HEK293T (cell line): ENCODE measurements around the gene RFNG.

ENCODE experiments used
- CTCF ChIA-PET: fragments of 350-600 bp; formaldehyde crosslinking; extraction: SDS; loops from one replicate; lab custom pipeline; 2021; ENCODE audit warnings: antibody characterized with exemption, inconsistent platforms; lab: Yijun Ruan, JAX
- POLR2A ChIA-PET: fragments of 350-600 bp; formaldehyde crosslinking; extraction: SDS; loops from one replicate; lab custom pipeline; 2020; ENCODE audit warnings: antibody characterized with exemption, inconsistent platforms; lab: Yijun Ruan, JAX
- DNase-seq: peaks from one replicate; pipeline ENCODE4 v3.0.0; 2012; ENCODE audit warnings: mixed read lengths; ENCODE audit errors: extremely low spot score
- ARNT ChIP-seq: fragments of 450-650 bp; IDR thresholded peaks from 2 replicates; pipeline ENCODE4 v1.6.1; 2017; ENCODE audit warnings: mild to moderate bottlenecking
- BHLHE40 ChIP-seq: fragments of 450-650 bp; IDR thresholded peaks from 2 replicates; pipeline ENCODE4 v1.6.1; 2016; ENCODE audit warnings: mild to moderate bottlenecking, moderate library complexity, borderline replicate concordance
- CTBP1 ChIP-seq: fragments of 450-650 bp; IDR thresholded peaks from 2 replicates; pipeline ENCODE4 v1.6.1; 2016; ENCODE audit warnings: borderline replicate concordance
- ELF4 ChIP-seq: fragments of 450-650 bp; IDR thresholded peaks from 2 replicates; pipeline ENCODE4 v1.6.1; 2017; ENCODE audit warnings: antibody characterized with exemption
- FOXA1 ChIP-seq: fragments of 450-650 bp; IDR thresholded peaks from 2 replicates; pipeline ENCODE4 v1.6.1; 2016; ENCODE audit warnings: mild to moderate bottlenecking
- FOXK2 ChIP-seq: fragments of 450-650 bp; IDR thresholded peaks from 2 replicates; pipeline ENCODE4 v1.6.1; 2016; ENCODE audit warnings: mild to moderate bottlenecking
- FOXM1 ChIP-seq: fragments of 450-650 bp; IDR thresholded peaks from 2 replicates; pipeline ENCODE4 v1.6.1; 2017; ENCODE audit warnings: mild to moderate bottlenecking, borderline replicate concordance
- HDGF ChIP-seq: fragments of 450-650 bp; IDR thresholded peaks from 2 replicates; pipeline ENCODE4 v1.6.1; 2017; ENCODE audit warnings: antibody characterized with exemption, borderline replicate concordance
- L3MBTL2 ChIP-seq: fragments of 450-650 bp; conservative IDR thresholded peaks from 2 replicates; pipeline ENCODE4 v1.6.1; 2016; ENCODE audit warnings: mild to moderate bottlenecking
- LEF1 ChIP-seq: fragments of 450-650 bp; IDR thresholded peaks from 2 replicates; pipeline ENCODE4 v1.6.1; 2017; ENCODE audit warnings: mild to moderate bottlenecking, borderline replicate concordance
- NFRKB ChIP-seq: fragments of 450-650 bp; IDR thresholded peaks from 2 replicates; pipeline ENCODE4 v1.6.1; 2016; ENCODE audit warnings: mild to moderate bottlenecking, moderate library complexity
- PKNOX1 ChIP-seq: fragments of 450-650 bp; IDR thresholded peaks from 2 replicates; pipeline ENCODE4 v1.6.1; 2016
- SP1 ChIP-seq: fragments of 450-650 bp; IDR thresholded peaks from 2 replicates; pipeline ENCODE4 v1.6.1; 2017
- SUZ12 ChIP-seq: fragments of 450-650 bp; IDR thresholded peaks from 2 replicates; pipeline ENCODE4 v1.6.1; 2016; ENCODE audit warnings: mild to moderate bottlenecking
- TARDBP ChIP-seq: fragments of 450-650 bp; IDR thresholded peaks from 2 replicates; pipeline ENCODE4 v1.6.1; 2016
- ZNF384 ChIP-seq: fragments of 450-650 bp; IDR thresholded peaks from 2 replicates; pipeline ENCODE4 v1.6.1; 2016

Gene RFNG

GRCh38 chr17:82083009-82083408 lies 31.4 kb upstream of the RFNG start:
- TF ChIP-seq ARNT: no peak
- no peak for TF ChIP-seq BHLHE40
- TF ChIP-seq L3MBTL2: no peak
- no peak for TF ChIP-seq SP1
- no peak for TF ChIP-seq FOXM1
- TF ChIP-seq FOXK2: no peak
- TF ChIP-seq ZNF384: no peak
- no peak for TF ChIP-seq TARDBP
- no peak for TF ChIP-seq PKNOX1
- no peak for TF ChIP-seq NFRKB
- no peak for TF ChIP-seq CTBP1
- no peak for TF ChIP-seq LEF1
- ChIA-PET CTCF (no interaction called here), POLR2A (no interaction called here)
- no peak for DNase-seq

GRCh38 chr17:82082456-82082855 lies 30.8 kb upstream of the RFNG start:
- no peak for TF ChIP-seq SUZ12
- no peak for TF ChIP-seq LEF1
- TF ChIP-seq HDGF: no peak
- no peak for TF ChIP-seq ARNT
- no peak for TF ChIP-seq FOXA1
- no peak for TF ChIP-seq BHLHE40
- TF ChIP-seq TARDBP: no peak
- TF ChIP-seq FOXM1: no peak
- POLR2A ChIA-PET: no interaction called here
- CTCF ChIA-PET: no interaction called here
- no peak for DNase-seq

- POLR2A ChIA-PET: interaction anchor here (1.0 kb wide), 1 partner anchor 16 kb away, joined by 4 read pairs; the partner anchor contains the start of gene DUS1L
- TF ChIP-seq FOXK2: no peak
- TF ChIP-seq ARNT: no peak
- no peak for TF ChIP-seq CTBP1
- TF ChIP-seq SUZ12: no peak
- no peak for TF ChIP-seq SP1
- TF ChIP-seq FOXM1: no peak
- TF ChIP-seq LEF1: no peak
- no peak for TF ChIP-seq HDGF
- no peak for TF ChIP-seq PKNOX1
- no peak for TF ChIP-seq NFRKB
- no peak for TF ChIP-seq ZNF384
- TF ChIP-seq BHLHE40: no peak
- no peak for TF ChIP-seq FOXA1
- TF ChIP-seq ELF4: no peak
- no peak for TF ChIP-seq L3MBTL2
- no peak for TF ChIP-seq TARDBP
- CTCF ChIA-PET: no interaction called here
- DNase-seq: no peak
Measured at GRCh38 chr17:82081966-82082365, 30.4 kb upstream of the RFNG start.

DNA sequence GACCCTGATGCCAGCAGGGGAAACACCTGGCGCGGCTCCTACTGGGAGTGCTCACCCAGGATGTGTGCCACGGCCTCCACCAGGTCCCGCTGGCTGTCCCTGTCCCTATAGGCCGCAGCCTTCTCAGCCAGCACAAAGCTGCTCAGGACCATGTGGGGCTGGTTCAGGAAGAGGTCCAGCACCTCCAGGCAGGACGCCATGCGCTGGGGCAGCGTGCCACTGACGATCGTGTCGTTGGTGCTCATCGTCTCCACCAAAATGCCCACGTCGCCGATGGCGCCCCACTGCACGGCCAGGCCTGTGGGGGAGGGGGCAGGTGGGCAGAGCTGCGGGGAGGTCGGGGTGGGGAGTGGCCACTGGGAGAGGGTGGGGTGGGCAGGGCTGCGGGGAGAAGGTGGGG lies 29.9 kb upstream of the RFNG start:
- ChIA-PET CTCF (no interaction called here), POLR2A (interaction anchor here (1.0 kb wide), 1 partner anchor 16 kb away, joined by 4 read pairs; the partner anchor contains the start of gene DUS1L)
- TF ChIP-seq LEF1: no peak
- no peak for TF ChIP-seq FOXK2
- no peak for TF ChIP-seq CTBP1
- no peak for TF ChIP-seq PKNOX1
- no peak for TF ChIP-seq SP1
- no peak for TF ChIP-seq ZNF384
- TF ChIP-seq BHLHE40: no peak
- no peak for TF ChIP-seq NFRKB
- TF ChIP-seq TARDBP: no peak
- TF ChIP-seq ARNT: no peak
- TF ChIP-seq L3MBTL2: no peak
- no peak for TF ChIP-seq ELF4
- TF ChIP-seq FOXA1: no peak
- no peak for DNase-seq

DNA sequence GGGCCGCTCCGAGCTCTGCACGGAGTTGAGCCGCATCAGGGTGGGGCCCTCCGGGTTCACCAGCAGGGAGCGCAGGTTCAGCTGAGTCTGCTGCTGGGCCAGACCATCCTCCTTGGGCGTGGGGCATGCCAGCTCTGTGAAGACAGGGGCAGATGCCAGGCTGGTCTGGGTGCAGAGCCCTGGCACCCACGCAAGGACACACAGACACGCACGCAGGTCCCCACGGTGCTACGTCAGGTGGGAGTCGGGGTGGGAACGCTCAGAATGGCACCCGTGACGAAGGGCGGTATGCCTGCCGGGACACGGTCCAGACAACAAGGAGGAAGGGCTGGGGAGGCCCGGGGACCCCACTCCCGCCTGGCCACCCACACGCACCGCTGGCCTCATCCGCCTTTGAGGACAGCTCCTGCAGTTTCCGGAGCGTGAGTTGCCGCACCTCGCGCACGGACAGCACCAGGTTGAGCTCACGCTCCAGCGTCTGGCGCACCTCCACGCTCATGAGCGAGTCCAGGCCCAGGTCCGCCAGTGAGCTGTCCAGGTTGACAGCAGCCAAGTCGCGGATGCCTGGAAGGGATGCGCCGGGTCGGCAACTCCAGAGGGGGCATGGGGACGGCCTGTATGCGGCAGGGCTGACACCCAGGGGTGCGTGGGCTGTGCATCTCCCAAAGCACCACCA lies 29.3 kb upstream of the RFNG start:
- ChIA-PET CTCF (no interaction called here), POLR2A (interaction anchor here (1.0 to 1.1 kb wide), 2 partner anchors 15 to 17 kb away, joined by 4 read pairs; partner anchors contain the start of genes DUS1L and FASN)
- no peak for DNase-seq
- no peak for TF ChIP-seq PKNOX1
- no peak for TF ChIP-seq ZNF384
- no peak for TF ChIP-seq HDGF
- TF ChIP-seq L3MBTL2: no peak
- TF ChIP-seq TARDBP: no peak
- no peak for TF ChIP-seq SUZ12
- TF ChIP-seq FOXM1: no peak
- no peak for TF ChIP-seq NFRKB
- TF ChIP-seq FOXA1: no peak
- no peak for TF ChIP-seq ARNT
- no peak for TF ChIP-seq BHLHE40
- TF ChIP-seq SP1: no peak
